GM12874 (cell line): ENCODE data around the gene NUP214.

Experiments
- TF ChIP-seq, protein P1 (sequence below): IDR thresholded peaks from 2 replicates; pipeline ENCODE4 v1.5.1; 2011; ENCODE audit warnings: low read depth, mild to moderate bottlenecking, control low read depth, low read length, moderate library complexity; ENCODE audit not compliant: insufficient read depth

Gene NUP214

DNA sequence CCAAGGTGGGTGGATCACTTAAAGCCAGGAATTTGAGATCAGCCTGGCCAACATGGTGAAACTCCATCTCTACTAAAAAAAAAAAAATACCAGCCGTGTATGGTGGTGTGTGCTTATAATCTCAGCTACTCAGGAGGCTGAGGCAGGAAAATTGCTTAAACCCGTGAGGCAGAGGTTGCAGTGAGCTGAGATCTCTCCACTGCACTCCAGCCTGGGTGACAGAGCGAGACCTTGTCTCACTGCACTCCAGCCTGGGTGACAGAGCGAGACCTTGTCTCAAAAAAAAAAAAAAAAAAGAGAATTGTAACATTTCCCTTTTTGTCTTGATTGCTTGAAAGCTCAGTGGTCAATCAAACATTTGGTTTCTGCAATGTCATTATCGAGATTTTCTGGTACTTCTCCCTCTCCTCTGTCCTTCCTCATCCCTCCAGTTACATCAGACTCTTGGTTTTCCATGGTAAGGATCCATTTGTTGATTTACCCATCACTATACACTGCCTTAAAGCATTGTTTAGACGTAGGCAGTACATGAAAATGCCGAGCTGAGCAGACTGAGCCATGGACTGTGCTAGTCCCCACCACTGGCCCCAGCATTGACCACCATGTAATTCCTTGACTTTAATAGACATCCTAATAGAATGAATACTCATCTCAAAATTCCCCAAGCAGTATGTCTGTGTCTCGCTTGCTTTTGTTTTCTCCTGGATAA lies 40.6 kb upstream of the NUP214 start:
- TF ChIP-seq, protein P1, sequence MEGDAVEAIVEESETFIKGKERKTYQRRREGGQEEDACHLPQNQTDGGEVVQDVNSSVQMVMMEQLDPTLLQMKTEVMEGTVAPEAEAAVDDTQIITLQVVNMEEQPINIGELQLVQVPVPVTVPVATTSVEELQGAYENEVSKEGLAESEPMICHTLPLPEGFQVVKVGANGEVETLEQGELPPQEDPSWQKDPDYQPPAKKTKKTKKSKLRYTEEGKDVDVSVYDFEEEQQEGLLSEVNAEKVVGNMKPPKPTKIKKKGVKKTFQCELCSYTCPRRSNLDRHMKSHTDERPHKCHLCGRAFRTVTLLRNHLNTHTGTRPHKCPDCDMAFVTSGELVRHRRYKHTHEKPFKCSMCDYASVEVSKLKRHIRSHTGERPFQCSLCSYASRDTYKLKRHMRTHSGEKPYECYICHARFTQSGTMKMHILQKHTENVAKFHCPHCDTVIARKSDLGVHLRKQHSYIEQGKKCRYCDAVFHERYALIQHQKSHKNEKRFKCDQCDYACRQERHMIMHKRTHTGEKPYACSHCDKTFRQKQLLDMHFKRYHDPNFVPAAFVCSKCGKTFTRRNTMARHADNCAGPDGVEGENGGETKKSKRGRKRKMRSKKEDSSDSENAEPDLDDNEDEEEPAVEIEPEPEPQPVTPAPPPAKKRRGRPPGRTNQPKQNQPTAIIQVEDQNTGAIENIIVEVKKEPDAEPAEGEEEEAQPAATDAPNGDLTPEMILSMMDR: no peak

DNA sequence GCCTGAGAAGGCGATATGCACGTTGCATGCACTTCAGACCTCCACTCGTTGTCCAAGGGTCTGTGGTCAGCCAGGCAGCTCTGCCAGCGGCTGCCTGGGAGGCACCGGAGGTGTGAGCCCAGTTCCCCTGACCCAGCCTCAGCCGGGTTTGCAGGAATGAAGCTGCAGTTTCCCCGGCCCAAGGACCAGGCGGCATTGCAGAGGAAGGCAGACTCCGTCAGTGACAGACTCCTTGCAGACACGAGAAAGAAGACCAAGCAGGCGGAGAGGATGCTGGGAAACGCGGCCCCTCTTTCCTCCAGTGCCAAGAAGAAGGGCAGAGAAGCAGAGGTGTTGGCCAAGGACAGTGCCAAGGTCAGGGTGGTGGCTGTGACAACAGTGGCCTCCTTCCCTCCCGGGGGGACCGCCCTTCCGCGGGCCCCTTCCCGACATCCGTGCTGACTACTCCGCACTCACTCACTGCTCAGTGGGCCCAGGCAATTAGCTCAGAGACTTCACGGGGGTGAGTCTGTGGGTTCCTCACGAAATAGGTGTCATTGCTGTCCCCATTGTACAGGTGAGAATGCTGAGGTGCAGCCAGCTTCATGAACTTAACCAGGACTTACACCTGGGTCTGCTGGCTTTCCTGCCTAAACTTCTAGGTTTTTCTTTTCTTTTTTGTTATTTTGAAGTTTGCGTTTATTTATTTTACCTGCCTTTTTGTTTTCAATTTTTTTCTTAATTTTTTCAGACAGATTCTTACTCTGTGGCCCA lies 39.8 kb upstream of the NUP214 start:
- TF ChIP-seq, protein P1: no peak

DNA sequence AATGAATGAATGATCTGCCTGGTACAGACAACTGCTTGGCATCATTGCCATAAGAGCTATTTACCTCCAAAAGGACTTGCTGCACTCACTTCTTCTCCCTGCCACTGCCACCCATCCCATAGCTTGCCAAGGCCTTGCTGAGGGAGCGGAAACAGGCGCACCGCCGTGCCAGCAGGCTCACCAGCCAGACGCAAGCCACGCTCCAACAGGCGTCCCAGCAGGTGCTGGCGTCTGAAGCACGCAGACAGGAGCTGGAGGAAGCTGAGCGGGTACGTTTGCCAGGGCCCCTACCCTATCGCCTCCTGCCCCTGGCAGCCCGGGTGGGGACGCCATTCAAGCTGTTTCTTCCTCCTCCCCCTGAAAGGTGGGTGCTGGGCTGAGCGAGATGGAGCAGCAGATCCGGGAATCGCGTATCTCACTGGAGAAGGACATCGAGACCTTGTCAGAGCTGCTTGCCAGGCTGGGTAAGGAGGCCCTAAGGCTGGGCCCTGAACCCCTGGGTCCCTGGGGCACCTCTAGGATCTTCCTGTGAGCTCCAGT lies 38.0 kb upstream of the NUP214 start:
- TF ChIP-seq, protein P1: no peak

DNA sequence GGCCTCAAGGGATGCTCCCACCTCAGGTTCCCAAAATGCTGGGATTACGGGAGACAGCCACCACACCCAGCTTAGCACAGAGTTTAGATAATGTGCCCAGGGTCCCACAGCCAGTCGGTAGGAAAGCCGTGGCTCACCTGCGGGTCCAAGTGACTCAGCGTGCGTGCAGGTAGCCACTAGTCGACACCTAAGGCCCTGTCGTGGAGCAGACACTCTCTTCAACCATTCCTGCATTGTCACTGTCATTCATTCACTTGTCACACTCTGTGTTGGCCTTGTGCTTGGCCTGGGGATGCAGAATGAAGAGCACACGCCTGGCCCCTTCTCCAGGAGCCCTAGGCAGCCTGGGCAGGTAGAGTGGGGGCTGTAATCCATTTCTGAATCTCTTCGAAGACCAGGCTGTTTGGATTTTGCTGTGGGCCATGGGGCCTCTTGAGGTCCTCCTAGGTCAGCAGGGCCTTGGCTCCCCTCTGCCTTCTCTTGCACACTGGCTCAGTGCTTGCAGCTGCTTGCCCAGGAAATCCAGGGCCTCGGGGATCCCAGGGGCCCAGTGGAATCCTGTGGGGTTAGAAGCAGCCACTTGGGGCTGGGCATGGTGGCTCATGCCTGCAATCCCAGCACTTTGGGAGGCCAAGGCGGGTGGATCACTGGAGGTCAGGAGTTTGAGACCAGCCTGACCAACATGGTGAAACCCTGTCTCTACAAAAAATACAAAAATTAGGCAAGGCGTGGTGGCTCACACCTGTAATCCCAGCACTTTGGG lies 35.2 kb upstream of the NUP214 start:
- TF ChIP-seq, protein P1: no peak

DNA sequence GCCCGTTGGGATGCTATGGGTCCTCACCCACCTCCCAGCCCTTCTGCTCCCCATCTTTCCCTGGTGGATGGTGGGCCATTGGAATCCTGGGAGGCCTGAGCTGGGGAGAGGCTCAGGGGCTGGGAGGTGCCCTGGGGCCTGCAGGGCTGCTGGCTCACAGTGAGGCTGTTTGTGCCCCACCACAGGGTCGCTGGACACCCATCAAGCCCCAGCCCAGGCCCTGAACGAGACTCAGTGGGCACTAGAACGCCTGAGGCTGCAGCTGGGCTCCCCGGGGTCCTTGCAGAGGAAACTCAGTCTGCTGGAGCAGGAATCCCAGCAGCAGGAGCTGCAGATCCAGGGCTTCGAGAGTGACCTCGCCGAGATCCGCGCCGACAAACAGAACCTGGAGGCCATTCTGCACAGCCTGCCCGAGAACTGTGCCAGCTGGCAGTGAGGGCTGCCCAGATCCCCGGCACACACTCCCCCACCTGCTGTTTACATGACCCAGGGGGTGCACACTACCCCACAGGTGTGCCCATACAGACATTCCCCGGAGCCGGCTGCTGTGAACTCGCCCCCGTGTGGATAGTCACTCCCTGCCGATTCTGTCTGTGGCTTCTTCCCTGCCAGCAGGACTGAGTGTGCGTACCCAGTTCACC lies 33.9 kb upstream of the NUP214 start:
- TF ChIP-seq, protein P1: no peak

DNA sequence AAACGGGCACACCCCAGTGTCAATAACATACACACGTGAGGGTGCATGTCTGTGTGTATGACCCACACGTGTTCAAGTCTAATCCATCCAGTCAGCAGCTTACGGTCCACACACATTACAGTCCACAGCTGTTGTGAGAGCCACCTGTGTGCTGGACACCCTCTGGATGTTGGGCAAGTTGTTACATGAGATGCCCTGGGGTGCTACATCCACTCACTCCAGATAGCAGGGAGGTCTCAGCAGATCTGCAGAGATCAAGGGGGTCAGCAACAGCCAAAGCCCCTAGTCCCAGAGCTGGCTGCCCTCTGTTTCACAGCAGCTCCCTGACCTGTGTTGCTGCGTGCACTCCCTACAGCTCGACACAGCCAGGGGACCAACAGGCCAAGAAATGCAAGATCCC lies 33.4 kb upstream of the NUP214 start:
- TF ChIP-seq, protein P1: no peak
